Endodermal cell (in vitro differentiated cells): Measurements from ENCODE around the gene THAP2. TPM values are rescaled to one million over a fixed set of nuclear protein-coding genes. Genes with fewer than 3 reads are reported as not detected.
A peak's percentile ranks its signal among the peaks of the same experiment; 100 is the strongest.

Experiments
- DNase-seq: peaks from one replicate; pipeline ENCODE4 v3.0.0-alpha.2; 2017
- H3K27ac ChIP-seq: 2 replicates; pipeline ENCODE4 v1.5.1; 2013; ENCODE audit warnings: mild to moderate bottlenecking, low read depth, low read length, moderate library complexity
- H3K27me3 ChIP-seq: 2 replicates; pipeline ENCODE4 v1.6.1; 2013; ENCODE audit warnings: mild to moderate bottlenecking, low read length, moderate library complexity; ENCODE audit not compliant: insufficient read depth, control insufficient read depth, poor library complexity, severe bottlenecking
- H3K36me3 ChIP-seq: 2 replicates; pipeline ENCODE4 v1.7.0; 2013; ENCODE audit warnings: mild to moderate bottlenecking, low read length, moderate library complexity; ENCODE audit not compliant: control insufficient read depth, insufficient read depth
- H3K4me1 ChIP-seq: one replicate; pipeline ENCODE4 v1.7.0; 2013; ENCODE audit warnings: low read length; ENCODE audit not compliant: control insufficient read depth, insufficient read depth
- H3K4me3 ChIP-seq: 2 replicates; pipeline ENCODE4 v1.5.1; 2013; ENCODE audit warnings: mild to moderate bottlenecking, low read length, moderate library complexity
- H3K9ac ChIP-seq: 2 replicates; pipeline ENCODE4 v1.6.1; 2013; ENCODE audit warnings: mild to moderate bottlenecking, low read length, moderate library complexity; ENCODE audit not compliant: poor library complexity, severe bottlenecking; ENCODE audit errors: extremely low read depth
- H3K9me3 ChIP-seq: 2 replicates; pipeline ENCODE4 v1.6.1; 2013; ENCODE audit warnings: mild to moderate bottlenecking, low read length, moderate library complexity; ENCODE audit not compliant: control insufficient read depth
- H3K27ac Mint-ChIP-seq: 2 replicates; pipeline ENCODE4 v1.8.0; 2020; ENCODE audit warnings: mixed read lengths
- H3K27me3 Mint-ChIP-seq: 2 replicates; pipeline ENCODE4 v1.8.0; 2021; ENCODE audit warnings: mild to moderate bottlenecking, mixed read lengths; ENCODE audit not compliant: insufficient read depth
- H3K36me3 Mint-ChIP-seq: 2 replicates; pipeline ENCODE4 v1.8.0; 2020; ENCODE audit warnings: low read depth, mixed read lengths
- H3K4me1 Mint-ChIP-seq: 2 replicates; pipeline ENCODE4 v1.8.0; 2020; ENCODE audit warnings: mixed read lengths
- H3K4me3 Mint-ChIP-seq: 2 replicates; pipeline ENCODE4 v1.8.0; 2020; ENCODE audit warnings: mild to moderate bottlenecking, moderate library complexity, mixed read lengths
- H3K9me3 Mint-ChIP-seq: 2 replicates; pipeline ENCODE4 v1.8.0; 2020; ENCODE audit warnings: mild to moderate bottlenecking, mixed read lengths
- CTCF ChIP-seq: fragments of 200-600 bp; sonication (generic); conservative IDR thresholded peaks from 2 replicates; pipeline ENCODE4 v1.5.0; 2021; ENCODE audit warnings: antibody characterized with exemption, mild to moderate bottlenecking
- WGBS, 2 experiments: methylation state at CpG; one replicate each; pipeline versions ENCODE4 v1.1.5 to v1.1.7; 2013; ENCODE audit warnings: missing lambda C conversion rate in 2 of 2, mixed read lengths in 1 of 2; ENCODE audit not compliant: insufficient coverage in 1 of 2, insufficient read length in 1 of 2; 5-methylcytosine and 5-hydroxymethylcytosine counted together
- long read RNA-seq, 4 experiments: library from polyadenylated mRNA in 2 of 4; library from RNA in 1 of 4; library from capped mRNA in 1 of 4; stranded (forward) in 3 of 4; unstranded in 1 of 4; transcript quantifications; one replicate each; pipeline ENCODE4 v2.0.0, GENCODE V29; 2020 to 2021; ENCODE audit warnings: inconsistent platforms in 1 of 4
- polyA plus RNA-seq, 2 experiments: library from polyadenylated mRNA; stranded (reverse); fragments of 50-300 nt; gene quantifications; one replicate each; pipeline ENCODE4 v1.2.3, GENCODE V29; 2013
- total RNA-seq, 2 donors: library from RNA; stranded (reverse); fragmentation: NEBNext Ultra II Directional in 1 of 2; extraction: Animal tissue kit (Norgen Biotek cat#: 25700) in 1 of 2; gene quantifications; 2 replicates in 1 of 2; 3 replicates in 1 of 2; pipeline ENCODE4 v1.2.1, GENCODE V29; 2021

Gene THAP2
- 1 to 10 TPM; 7.2 to 9.3 TPM for total RNA-seq
- 14.7 TPM for polyA plus RNA-seq (2013, experiment 1 of 2)
- polyA plus RNA-seq (2013, experiment 2 of 2), result 12.4 TPM
- long read RNA-seq, experiment 1, full-length matches to known transcripts, result 6 of 7 reads
- long read RNA-seq, experiment 1, partial matches to known transcripts, result 0 of 7 reads
- long read RNA-seq, experiment 1, other reads (novel, unspliced or antisense), result 1 of 7 reads
- long read RNA-seq, experiment 2, full-length matches to known transcripts, result 11 of 13 reads
- long read RNA-seq, experiment 2, partial matches to known transcripts, result 1 of 13 reads
- long read RNA-seq, experiment 2, other reads (novel, unspliced or antisense), result 1 of 13 reads
- long read RNA-seq, experiment 3, full-length matches to known transcripts, result 13 of 19 reads
- long read RNA-seq, experiment 3, partial matches to known transcripts, result 2 of 19 reads
- long read RNA-seq, experiment 3, other reads (novel, unspliced or antisense), result 4 of 19 reads
- long read RNA-seq, experiment 4, full-length matches to known transcripts, result 14 of 16 reads
- long read RNA-seq, experiment 4, partial matches to known transcripts, result 0 of 16 reads
- long read RNA-seq, experiment 4, other reads (novel, unspliced or antisense), result 2 of 16 reads

GRCh38 chr12:71663561-71664410 is at the start of gene THAP2, which contains the start of gene ZFC3H1:
Gene THAP2, plus strand, starts transcription at chr12:71664301. Its CDS starts 209 bp downstream, at chr12:71664510.
Gene ZFC3H1, minus strand, starts transcription at chr12:71663848. Its CDS starts 238 bp downstream, at chr12:71663610.
- peaks cover 27% of the 10 kb centered on the region for H3K4me1 Mint-ChIP-seq
- no peaks in the 10 kb centered on the region for H3K9me3 ChIP-seq
- no peaks in the 10 kb centered on the region for H3K27me3 ChIP-seq
- no peaks in the 10 kb centered on the region for H3K9me3 Mint-ChIP-seq
- H3K4me3 ChIP-seq, result peak within 1 kb of the TSS; percentile 99
- peaks cover 27% of the 10 kb centered on the region for H3K36me3 Mint-ChIP-seq
- peak; percentile 37 for TF ChIP-seq CTCF
- peaks cover 9% of the 10 kb centered on the region for H3K4me1 ChIP-seq
- peak within 1 kb of the TSS; percentile 100 for H3K4me3 Mint-ChIP-seq
- H3K27ac ChIP-seq, result peak within 1 kb of the TSS; percentile 97
- 0% methylated on average over 22 to 56 of the region's 57 CpGs for WGBS, 2 experiments
- H3K27me3 Mint-ChIP-seq, result no peaks in the 10 kb centered on the region
- peak within 1 kb of the TSS; percentile 100 for H3K27ac Mint-ChIP-seq
- H3K36me3 ChIP-seq, result peaks cover 19% of the 10 kb centered on the region
- DNase-seq, result peak; percentile 98
- peak within 1 kb of the TSS; percentile 99 for H3K9ac ChIP-seq

GRCh38 chr12:71621938-71622337 is 42.2 kb upstream of the THAP2 start:
- H3K4me1 Mint-ChIP-seq, result peaks cover 9% of the 10 kb centered on the region
- Histone ChIP-seq H3K9me3 (no peaks in the 10 kb centered on the region), H3K9ac (no peak overlapping the region), H3K4me1 (peaks cover under 1% of the 10 kb centered on the region), H3K27ac (no peak overlapping the region), H3K4me3 (no peak overlapping the region), H3K27me3 (no peaks in the 10 kb centered on the region), H3K36me3 (peaks cover 94% of the 10 kb centered on the region)
- no peak for DNase-seq
- no peak overlapping the region for H3K27ac Mint-ChIP-seq
- H3K9me3 Mint-ChIP-seq, result no peaks in the 10 kb centered on the region
- TF ChIP-seq CTCF, result no peak
- WGBS, 2 experiments, result 80 to 95% methylated on average over 1 of the region's 1 CpG
- H3K36me3 Mint-ChIP-seq, result peaks cover 82% of the 10 kb centered on the region
- H3K27me3 Mint-ChIP-seq, result no peaks in the 10 kb centered on the region
- no peak overlapping the region for H3K4me3 Mint-ChIP-seq

- Histone ChIP-seq H3K4me1 (no peaks in the 10 kb centered on the region), H3K27me3 (no peaks in the 10 kb centered on the region), H3K36me3 (peaks cover 99% of the 10 kb centered on the region), H3K27ac (no peak overlapping the region), H3K4me3 (no peak overlapping the region), H3K9me3 (no peaks in the 10 kb centered on the region), H3K9ac (no peak overlapping the region)
- H3K27ac Mint-ChIP-seq, result no peak overlapping the region
- peaks cover 6% of the 10 kb centered on the region for H3K4me1 Mint-ChIP-seq
- no peak for DNase-seq
- H3K36me3 Mint-ChIP-seq, result peaks cover 87% of the 10 kb centered on the region
- TF ChIP-seq CTCF, result no peak
- no peaks in the 10 kb centered on the region for H3K9me3 Mint-ChIP-seq
- H3K27me3 Mint-ChIP-seq, result no peaks in the 10 kb centered on the region
- 88 to 90% methylated on average over 2 of the region's 2 CpGs for WGBS, 2 experiments
- H3K4me3 Mint-ChIP-seq, result no peak overlapping the region
Observed at GRCh38 chr12:71625476-71625875, 38.6 kb upstream of the THAP2 start.
